ENCODE measurements around the gene ZDHHC8.

- TF ChIP-seq POLR2AphosphoS5 (IDR thresholded peaks at IDR 0.05), result no peak
- TF ChIP-seq CTCF (IDR thresholded peaks at IDR 0.05), result no peak
- no peak for TF ChIP-seq POLR2A (IDR thresholded peaks at IDR 0.05)
- no peak for TF ChIP-seq EP300 (IDR thresholded peaks at IDR 0.05)
Observed at GRCh38 chr22:20087319-20088262, 44.0 kb upstream of the ZDHHC8 start.
